OCI-LY3 (cell line): ENCODE measurements around the gene CNDP2.

Source experiments
- H2AFZ ChIP-seq: fragments of 200-600, 300-600 bp; shearing (Covaris generic); 2 replicates; pipeline ENCODE4 v1.6.0; 2014; ENCODE audit warnings: antibody characterized with exemption, low read depth, low read length
- H3K27ac ChIP-seq: fragments of 200-600, 300-600 bp; sonication (generic); 2 replicates; pipeline ENCODE4 v1.5.1; 2014; ENCODE audit warnings: mild to moderate bottlenecking, low read length, moderate library complexity, mixed read lengths
- H3K27me3 ChIP-seq: fragments of 200-600, 300-600 bp; sonication (generic); 2 replicates; pipeline ENCODE4 v1.6.1; 2014; ENCODE audit warnings: low read depth, low read length, mixed read lengths
- H3K36me3 ChIP-seq: fragments of 200-600, 300-600 bp; sonication (generic); replicated peaks from 2 replicates; pipeline ENCODE3; 2014; ENCODE audit warnings: low read depth, low read length, mixed read lengths
- H3K4me1 ChIP-seq: fragments of 300-600, 200-600 bp; sonication (generic); 2 replicates; pipeline ENCODE4 v1.6.1; 2014; ENCODE audit warnings: low read length, mixed read lengths
- H3K4me2 ChIP-seq: fragments of 200-600, 300-600 bp; sonication (generic); 2 replicates; pipeline ENCODE4 v1.6.1; 2014; ENCODE audit warnings: low read length, mixed read lengths
- H3K4me3 ChIP-seq: fragments of 300-600, 200-600 bp; sonication (generic); 2 replicates; pipeline ENCODE4 v1.5.1; 2014; ENCODE audit warnings: antibody characterized with exemption, mild to moderate bottlenecking, low read length, moderate library complexity
- H3K79me2 ChIP-seq: fragments of 300-600, 200-600 bp; shearing (Covaris generic); 2 replicates; pipeline ENCODE4 v1.6.1; 2014; ENCODE audit warnings: mild to moderate bottlenecking, low read length, mixed read lengths
- H3K9ac ChIP-seq: fragments of 300-600, 200-600 bp; shearing (Covaris generic); 2 replicates; pipeline ENCODE4 v1.6.0; 2014; ENCODE audit warnings: mild to moderate bottlenecking, low read length, moderate library complexity
- H3K9me3 ChIP-seq: fragments of 200-600, 300-600 bp; shearing (Covaris generic); 2 replicates; pipeline ENCODE4 v1.6.1; 2014; ENCODE audit warnings: low read length, mixed read lengths; ENCODE audit not compliant: insufficient read depth
- H4K20me1 ChIP-seq: fragments of 200-600, 300-600 bp; sonication (generic); 2 replicates; pipeline ENCODE4 v1.6.1; 2016; ENCODE audit warnings: low read length, mixed read lengths; ENCODE audit not compliant: insufficient read depth
- CTCF ChIP-seq: fragments of 200-600, 300-600 bp; sonication (generic); IDR thresholded peaks from 2 replicates; pipeline ENCODE4 v1.5.1; 2014; ENCODE audit warnings: antibody characterized with exemption, low read length, low read depth
- EZH2phosphoT487 ChIP-seq: fragments of 200-600 bp; shearing (Covaris generic); IDR thresholded peaks from 2 replicates; pipeline ENCODE4 v1.6.1; 2018; ENCODE audit warnings: antibody characterized with exemption, mixed run types, low read depth

The CNDP2 gene

DNA sequence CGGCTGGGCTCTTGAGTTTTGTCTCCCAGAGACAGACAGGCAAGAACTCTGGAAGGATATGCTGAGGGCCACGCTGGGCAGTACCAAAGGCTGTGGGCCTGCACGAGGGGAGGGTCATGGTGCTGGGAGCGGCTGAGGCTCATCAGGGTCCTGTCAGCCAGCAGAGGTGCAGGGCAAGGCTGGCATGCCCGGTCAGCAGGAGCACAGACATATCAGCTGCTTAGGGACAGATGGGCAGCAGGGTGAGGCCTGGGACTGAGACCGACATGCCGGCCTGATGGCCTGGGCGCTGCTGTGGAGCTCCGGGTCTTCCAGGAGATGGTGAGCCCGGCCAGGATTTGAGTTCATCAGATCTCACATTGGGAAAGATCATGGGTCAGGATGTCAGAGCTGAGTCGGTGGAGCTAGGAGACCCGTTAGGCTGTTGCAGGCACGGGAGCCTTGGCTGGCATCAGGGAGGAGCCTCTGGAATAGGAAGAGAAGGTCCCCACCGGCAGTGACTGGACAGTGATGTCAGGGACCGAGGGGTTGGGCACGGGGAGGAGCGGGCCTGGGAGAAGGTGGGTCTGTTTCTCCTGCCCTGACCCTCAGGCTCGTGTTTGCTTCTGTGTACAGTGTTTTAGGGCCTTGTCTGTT is 18.8 kb downstream of the CNDP2 start:
- Histone ChIP-seq H3K4me1 (no peaks in the 10 kb centered on the region), H3K4me2 (no peak overlapping the region), H3K9ac (no peak overlapping the region), H4K20me1 (peaks cover 22% of the 10 kb centered on the region), H3K4me3 (no peak overlapping the region), H3K27me3 (no peaks in the 10 kb centered on the region), H3K9me3 (no peaks in the 10 kb centered on the region), H3K27ac (no peak overlapping the region), H2AFZ (no peak overlapping the region), H3K79me2 (peaks cover 20% of the 10 kb centered on the region; the same call in 1 of the 2 replicates), H3K36me3 (peaks cover 85% of the 10 kb centered on the region)
- TF ChIP-seq EZH2phosphoT487 = no peak
- TF ChIP-seq CTCF = no peak

GRCh38 chr18:74515620-74516231 is 19.6 kb downstream of the CNDP2 start:
- H3K27ac ChIP-seq = no peak overlapping the region
- no peaks in the 10 kb centered on the region for H3K9me3 ChIP-seq
- no peak overlapping the region for H2AFZ ChIP-seq
- no peak overlapping the region for H3K9ac ChIP-seq
- no peaks in the 10 kb centered on the region for H3K4me1 ChIP-seq
- H3K27me3 ChIP-seq = no peaks in the 10 kb centered on the region
- TF ChIP-seq CTCF (no peak), EZH2phosphoT487 (no peak)
- no peak overlapping the region for H3K4me2 ChIP-seq
- H3K79me2 ChIP-seq = peaks cover 20% of the 10 kb centered on the region; the same call in 1 of the 2 replicates
- H4K20me1 ChIP-seq = peaks cover 22% of the 10 kb centered on the region
- H3K4me3 ChIP-seq = no peak overlapping the region
- H3K36me3 ChIP-seq = peaks cover 85% of the 10 kb centered on the region

- TF ChIP-seq CTCF (no peak), EZH2phosphoT487 (no peak)
- Histone ChIP-seq H4K20me1 (peaks cover 22% of the 10 kb centered on the region), H3K9me3 (no peaks in the 10 kb centered on the region), H3K9ac (no peak overlapping the region), H3K4me3 (no peak overlapping the region), H3K27ac (no peak overlapping the region), H3K4me1 (no peaks in the 10 kb centered on the region), H2AFZ (no peak overlapping the region), H3K4me2 (no peak overlapping the region), H3K27me3 (no peaks in the 10 kb centered on the region), H3K36me3 (peaks cover 90% of the 10 kb centered on the region), H3K79me2 (peaks cover 20% of the 10 kb centered on the region; the same call in 1 of the 2 replicates)
Measured at GRCh38 chr18:74516271-74517235, 20.4 kb downstream of the CNDP2 start.

DNA sequence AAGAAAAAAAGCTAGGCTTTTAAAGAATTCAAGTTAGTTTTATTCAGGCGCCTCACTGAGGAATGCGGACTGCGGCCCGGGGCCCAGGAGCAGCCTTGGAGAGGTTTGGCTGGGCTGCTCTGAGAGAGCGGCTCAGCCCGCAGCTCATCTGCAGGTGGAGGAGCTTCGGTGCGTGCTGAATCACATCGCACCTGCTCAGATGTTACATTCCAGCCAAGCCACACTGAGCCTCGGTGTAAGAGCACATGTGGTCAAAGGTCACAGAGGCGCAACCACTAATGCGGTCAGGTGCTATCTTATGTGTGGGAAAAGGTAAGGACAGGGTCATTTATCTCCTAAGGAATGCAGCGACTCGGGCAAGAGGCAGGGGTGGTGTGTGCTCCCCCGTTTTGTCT is 21.1 kb downstream of the CNDP2 start:
- Histone ChIP-seq H3K4me3 (no peak overlapping the region), H3K4me1 (no peaks in the 10 kb centered on the region), H3K36me3 (peaks cover 89% of the 10 kb centered on the region), H3K9ac (no peak overlapping the region), H3K4me2 (no peak overlapping the region), H3K79me2 (peaks cover 17% of the 10 kb centered on the region; the same call in 1 of the 2 replicates), H3K9me3 (no peaks in the 10 kb centered on the region), H2AFZ (no peak overlapping the region), H4K20me1 (peaks cover 22% of the 10 kb centered on the region), H3K27ac (no peak overlapping the region), H3K27me3 (no peaks in the 10 kb centered on the region)
- TF ChIP-seq CTCF (no peak), EZH2phosphoT487 (no peak)
